SK-N-SH (cell line): ENCODE measurements around the gene ZMAT2. TPM values are rescaled to one million over a fixed set of nuclear protein-coding genes. Genes with fewer than 3 reads are reported as not detected.
A peak's percentile ranks its signal among the peaks of the same experiment; 100 is the strongest.

Experiments used
- CTCF ChIA-PET: fragments of 300-600, 350-600 bp; formaldehyde crosslinking; extraction: SDS; loops from one replicate; lab custom pipeline; 2021; lab: Yijun Ruan, JAX
- POLR2A ChIA-PET: fragments of 350-600 bp; sonication (Branson Sonifier 250); formaldehyde crosslinking; extraction: SDS; loops from one replicate; lab custom pipeline; 2020; ENCODE audit warnings: antibody characterized with exemption, inconsistent platforms; lab: Yijun Ruan, JAX
- DNase-seq: peaks from one replicate; pipeline ENCODE4 v3.0.0; 2012
- H2AFZ ChIP-seq: fragments of 200-600 bp; sonication (generic); 2 replicates; pipeline ENCODE4 v1.8.1; 2016; ENCODE audit warnings: antibody characterized with exemption, mild to moderate bottlenecking, low read depth
- H3F3A ChIP-seq: fragments of 200-600 bp; sonication (generic); replicated peaks from 2 replicates; pipeline ENCODE3; 2016; ENCODE audit warnings: antibody characterized with exemption, mild to moderate bottlenecking; ENCODE audit not compliant: insufficient read depth
- H3K27ac ChIP-seq, 2 experiments: fragments of 200-500 bp in 1 of 2; fragments of 200-600 bp in 1 of 2; sonication (Bioruptor generic) in 1 of 2; sonication (generic), shearing (Covaris generic) in 1 of 2; 2 replicates each; pipeline versions ENCODE4 v1.5.1 to v1.6.1; 2014 to 2016; ENCODE audit warnings: low read depth in 2 of 2, inconsistent platforms in 1 of 2, low read length in 1 of 2, mild to moderate bottlenecking in 1 of 2, mixed read lengths in 1 of 2
- H3K27me3 ChIP-seq: fragments of 200-600 bp; sonication (generic), shearing (Covaris generic); 2 replicates; pipeline ENCODE4 v1.6.1; 2016; ENCODE audit warnings: mixed run types; ENCODE audit not compliant: insufficient read depth
- H3K36me3 ChIP-seq, 2 experiments: fragments of 200-500 bp in 1 of 2; fragments of 200-600 bp in 1 of 2; sonication (Bioruptor generic) in 1 of 2; sonication (generic) in 1 of 2; replicated peaks in 1 of 2; 2 replicates each; pipeline versions ENCODE3 to v1.5.1; 2014 to 2016; ENCODE audit warnings: low read length in 1 of 2, mild to moderate bottlenecking in 1 of 2; ENCODE audit not compliant: insufficient read depth in 2 of 2, control insufficient read depth in 1 of 2
- H3K4me1 ChIP-seq, 2 experiments: fragments of 200-500 bp in 1 of 2; fragments of 200-600 bp in 1 of 2; sonication (Bioruptor generic) in 1 of 2; sonication (generic), shearing (Covaris generic) in 1 of 2; 2 replicates each; pipeline versions ENCODE4 v1.5.1 to v1.6.1; 2014 to 2016; ENCODE audit warnings: low read depth in 1 of 2, low read length in 1 of 2, mixed run types in 1 of 2; ENCODE audit not compliant: insufficient read depth in 2 of 2, control insufficient read depth in 1 of 2
- H3K4me2 ChIP-seq: fragments of 200-600 bp; sonication (generic), shearing (Covaris generic); 2 replicates; pipeline ENCODE4 v1.6.1; 2017; ENCODE audit warnings: mixed run types
- H3K4me3 ChIP-seq, 2 experiments: fragments of 200-500 bp in 1 of 2; fragments of 200-600 bp in 1 of 2; sonication (Bioruptor generic) in 1 of 2; sonication (generic), shearing (Covaris generic) in 1 of 2; 2 replicates each; pipeline versions ENCODE4 v1.5.1 to v1.8.1; 2014 to 2016; ENCODE audit warnings: low read depth in 2 of 2, inconsistent platforms in 1 of 2, low read length in 1 of 2, mild to moderate bottlenecking in 1 of 2, mixed read lengths in 1 of 2, moderate library complexity in 1 of 2
- H3K79me2 ChIP-seq: fragments of 200-600 bp; sonication (generic); 2 replicates; pipeline ENCODE4 v1.8.1; 2017; ENCODE audit warnings: mild to moderate bottlenecking; ENCODE audit not compliant: insufficient read depth
- H3K9ac ChIP-seq: fragments of 200-600 bp; sonication (generic); 2 replicates; pipeline ENCODE4 v1.6.1; 2017; ENCODE audit warnings: mixed run types
- H3K9me2 ChIP-seq: fragments of 200-600 bp; sonication (generic); 2 replicates; pipeline ENCODE4 v1.6.1; 2017; ENCODE audit warnings: mixed run types
- H3K9me3 ChIP-seq: fragments of 200-600 bp; sonication (generic); 2 replicates; pipeline ENCODE4 v1.6.1; 2017; ENCODE audit warnings: mixed run types, mild to moderate bottlenecking, moderate library complexity
- H4K20me1 ChIP-seq: fragments of 200-600 bp; sonication (generic); 2 replicates; pipeline ENCODE4 v1.6.1; 2017; ENCODE audit warnings: mild to moderate bottlenecking, mixed run types; ENCODE audit not compliant: insufficient read depth
- EZH2phosphoT487 ChIP-seq: fragments of 200-600 bp; sonication (generic); IDR thresholded peaks from 2 replicates; pipeline ENCODE4 v1.6.1; 2017; ENCODE audit warnings: low read depth, mixed run types, mild to moderate bottlenecking, antibody characterized with exemption, moderate library complexity, borderline replicate concordance
- FOXJ3 ChIP-seq: sonication (generic); formaldehyde crosslinking; IDR thresholded peaks from 2 replicates; pipeline ENCODE4 v1.5.1; 2020; ENCODE audit warnings: mild to moderate bottlenecking, missing genetic modification reagents
- FOXM1 ChIP-seq: IDR thresholded peaks from 2 replicates; pipeline ENCODE4 v1.4.0; 2012; ENCODE audit warnings: low read depth, mild to moderate bottlenecking
- GATA2 ChIP-seq: sonication (generic); formaldehyde crosslinking; IDR thresholded peaks from 2 replicates; pipeline ENCODE4 v1.5.0; 2020; ENCODE audit warnings: mild to moderate bottlenecking, missing genetic modification reagents
- JUND ChIP-seq: IDR thresholded peaks from 2 replicates; pipeline ENCODE4 v1.4.0; 2012
- MEF2A ChIP-seq: IDR thresholded peaks from 2 replicates; pipeline ENCODE4 v1.4.0; 2012; ENCODE audit warnings: low read depth, borderline replicate concordance
- NRF1 ChIP-seq: IDR thresholded peaks from 2 replicates; pipeline ENCODE4 v1.6.1; 2012; ENCODE audit warnings: low read depth, mild to moderate bottlenecking, low read length
- POLR2AphosphoS5 ChIP-seq: IDR thresholded peaks from 2 replicates; pipeline ENCODE4 v1.6.1; 2012; ENCODE audit warnings: low read depth, low read length
- RAD21 ChIP-seq: IDR thresholded peaks from 2 replicates; pipeline ENCODE4 v1.6.1; 2012; ENCODE audit warnings: mild to moderate bottlenecking, low read length
- SMC3 ChIP-seq: IDR thresholded peaks from 2 replicates; pipeline ENCODE4 v1.6.1; 2012; ENCODE audit warnings: low read depth, low read length, improper control_type of control experiment
- TAF1 ChIP-seq: IDR thresholded peaks from 2 replicates; pipeline ENCODE4 v1.6.1; 2012; ENCODE audit warnings: low read depth, mild to moderate bottlenecking, low read length, moderate library complexity, borderline replicate concordance
- whole genome bisulfite sequencing: methylation state at CpG from one replicate; pipeline ENCODE4 v1.1.6; 2017; ENCODE audit warnings: low lambda C conversion rate; 5-methylcytosine and 5-hydroxymethylcytosine counted together
- polyA plus RNA-seq, 3 experiments: library from polyadenylated mRNA; depleted of rRNA; stranded (reverse); fragments of >200 nt; gene quantifications; 2 replicates each; pipeline ENCODE4 v1.2.3, GENCODE V29; 2012
- TF ChIP-seq, protein P1 (sequence below): IDR thresholded peaks from 2 replicates; pipeline ENCODE4 v1.4.0; 2012; ENCODE audit warnings: low read depth, borderline replicate concordance
- TF ChIP-seq, protein P2 (sequence below): IDR thresholded peaks from 2 replicates; pipeline ENCODE4 v1.6.1; 2012; ENCODE audit warnings: mild to moderate bottlenecking, low read depth, low read length, moderate library complexity
- TF ChIP-seq, protein P3 (sequence below): fragments of 150-350 bp; IDR thresholded peaks from 2 replicates; pipeline ENCODE4 v1.6.1; 2017; ENCODE audit warnings: antibody characterized with exemption, low read length, low read depth, borderline replicate concordance
- TF ChIP-seq, protein P4 (sequence below): IDR thresholded peaks from 2 replicates; pipeline ENCODE4 v1.4.0; 2012; ENCODE audit warnings: low read depth, borderline replicate concordance

Gene ZMAT2
- polyA plus RNA-seq, 1 of the 3 experiments (the other 2 are of a cell fraction), result 30.9 TPM

DNA sequence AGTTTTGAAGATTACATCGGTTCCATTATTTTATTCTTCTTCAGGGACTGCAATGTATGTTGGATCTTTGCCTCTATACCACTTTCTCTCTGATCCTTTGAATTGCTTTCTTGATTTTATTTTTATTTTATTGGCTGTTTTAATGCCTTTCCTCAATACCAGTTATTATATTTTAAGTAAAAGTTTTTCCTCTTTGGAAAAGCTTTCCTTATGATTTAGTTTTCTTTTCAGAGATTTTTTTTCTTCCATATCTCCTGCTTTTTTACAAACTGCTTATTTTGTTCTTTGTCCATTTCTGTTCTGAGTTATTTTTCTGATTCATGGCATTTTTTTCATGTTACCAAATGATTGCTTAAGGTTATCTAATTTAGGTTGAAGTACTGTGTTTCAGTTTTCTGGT, 11.5 kb downstream of the ZMAT2 start:
- no peaks in the 10 kb centered on the region for H3K79me2 ChIP-seq
- ChIA-PET CTCF (interaction anchor here (1.6 to 1.9 kb wide), 2 partner anchors 339 to 360 kb away, joined by 3 to 4 read pairs; no protein-coding TSS in a partner anchor), POLR2A (no interaction called here)
- no peak for DNase-seq
- 0 out of 2 replicates have a peak overlapping the region, but pooled peaks have one; percentile 39 for H3K4me2 ChIP-seq
- H3F3A ChIP-seq, result peaks cover 20% of the 10 kb centered on the region
- peaks cover 5 to 7% of the 10 kb centered on the region in 2 experiments for H3K36me3 ChIP-seq
- 51% methylated on average over 1 of the region's 1 CpG for WGBS
- H3K27ac ChIP-seq, result no peak overlapping the region; a peak in 1 of 4 replicates
- no peaks in the 10 kb centered on the region for H3K27me3 ChIP-seq
- peaks cover 0 to 3% of the 10 kb centered on the region in 2 experiments; a peak in 1 of 4 replicates for H3K4me1 ChIP-seq
- no peaks in the 10 kb centered on the region for H4K20me1 ChIP-seq
- no peak overlapping the region for H2AFZ ChIP-seq
- no peaks in the 10 kb centered on the region for H3K9me3 ChIP-seq
- H3K9me2 ChIP-seq, result no peaks in the 10 kb centered on the region
- TF ChIP-seq JUND (no peak), TAF1 (no peak), FOXM1 (no peak), MEF2A (no peak), GATA2 (CRISPR knock-in tag) (no peak)
- TF ChIP-seq, protein P1, sequence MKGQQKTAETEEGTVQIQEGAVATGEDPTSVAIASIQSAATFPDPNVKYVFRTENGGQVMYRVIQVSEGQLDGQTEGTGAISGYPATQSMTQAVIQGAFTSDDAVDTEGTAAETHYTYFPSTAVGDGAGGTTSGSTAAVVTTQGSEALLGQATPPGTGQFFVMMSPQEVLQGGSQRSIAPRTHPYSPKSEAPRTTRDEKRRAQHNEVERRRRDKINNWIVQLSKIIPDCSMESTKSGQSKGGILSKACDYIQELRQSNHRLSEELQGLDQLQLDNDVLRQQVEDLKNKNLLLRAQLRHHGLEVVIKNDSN, result no peak
- TF ChIP-seq, protein P2, sequence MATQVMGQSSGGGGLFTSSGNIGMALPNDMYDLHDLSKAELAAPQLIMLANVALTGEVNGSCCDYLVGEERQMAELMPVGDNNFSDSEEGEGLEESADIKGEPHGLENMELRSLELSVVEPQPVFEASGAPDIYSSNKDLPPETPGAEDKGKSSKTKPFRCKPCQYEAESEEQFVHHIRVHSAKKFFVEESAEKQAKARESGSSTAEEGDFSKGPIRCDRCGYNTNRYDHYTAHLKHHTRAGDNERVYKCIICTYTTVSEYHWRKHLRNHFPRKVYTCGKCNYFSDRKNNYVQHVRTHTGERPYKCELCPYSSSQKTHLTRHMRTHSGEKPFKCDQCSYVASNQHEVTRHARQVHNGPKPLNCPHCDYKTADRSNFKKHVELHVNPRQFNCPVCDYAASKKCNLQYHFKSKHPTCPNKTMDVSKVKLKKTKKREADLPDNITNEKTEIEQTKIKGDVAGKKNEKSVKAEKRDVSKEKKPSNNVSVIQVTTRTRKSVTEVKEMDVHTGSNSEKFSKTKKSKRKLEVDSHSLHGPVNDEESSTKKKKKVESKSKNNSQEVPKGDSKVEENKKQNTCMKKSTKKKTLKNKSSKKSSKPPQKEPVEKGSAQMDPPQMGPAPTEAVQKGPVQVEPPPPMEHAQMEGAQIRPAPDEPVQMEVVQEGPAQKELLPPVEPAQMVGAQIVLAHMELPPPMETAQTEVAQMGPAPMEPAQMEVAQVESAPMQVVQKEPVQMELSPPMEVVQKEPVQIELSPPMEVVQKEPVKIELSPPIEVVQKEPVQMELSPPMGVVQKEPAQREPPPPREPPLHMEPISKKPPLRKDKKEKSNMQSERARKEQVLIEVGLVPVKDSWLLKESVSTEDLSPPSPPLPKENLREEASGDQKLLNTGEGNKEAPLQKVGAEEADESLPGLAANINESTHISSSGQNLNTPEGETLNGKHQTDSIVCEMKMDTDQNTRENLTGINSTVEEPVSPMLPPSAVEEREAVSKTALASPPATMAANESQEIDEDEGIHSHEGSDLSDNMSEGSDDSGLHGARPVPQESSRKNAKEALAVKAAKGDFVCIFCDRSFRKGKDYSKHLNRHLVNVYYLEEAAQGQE, result no peak
- TF ChIP-seq, protein P3, sequence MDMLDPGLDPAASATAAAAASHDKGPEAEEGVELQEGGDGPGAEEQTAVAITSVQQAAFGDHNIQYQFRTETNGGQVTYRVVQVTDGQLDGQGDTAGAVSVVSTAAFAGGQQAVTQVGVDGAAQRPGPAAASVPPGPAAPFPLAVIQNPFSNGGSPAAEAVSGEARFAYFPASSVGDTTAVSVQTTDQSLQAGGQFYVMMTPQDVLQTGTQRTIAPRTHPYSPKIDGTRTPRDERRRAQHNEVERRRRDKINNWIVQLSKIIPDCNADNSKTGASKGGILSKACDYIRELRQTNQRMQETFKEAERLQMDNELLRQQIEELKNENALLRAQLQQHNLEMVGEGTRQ, result no peak
- no peak overlapping the region for H3K9ac ChIP-seq
- H3K4me3 ChIP-seq, result no peak overlapping the region

DNA sequence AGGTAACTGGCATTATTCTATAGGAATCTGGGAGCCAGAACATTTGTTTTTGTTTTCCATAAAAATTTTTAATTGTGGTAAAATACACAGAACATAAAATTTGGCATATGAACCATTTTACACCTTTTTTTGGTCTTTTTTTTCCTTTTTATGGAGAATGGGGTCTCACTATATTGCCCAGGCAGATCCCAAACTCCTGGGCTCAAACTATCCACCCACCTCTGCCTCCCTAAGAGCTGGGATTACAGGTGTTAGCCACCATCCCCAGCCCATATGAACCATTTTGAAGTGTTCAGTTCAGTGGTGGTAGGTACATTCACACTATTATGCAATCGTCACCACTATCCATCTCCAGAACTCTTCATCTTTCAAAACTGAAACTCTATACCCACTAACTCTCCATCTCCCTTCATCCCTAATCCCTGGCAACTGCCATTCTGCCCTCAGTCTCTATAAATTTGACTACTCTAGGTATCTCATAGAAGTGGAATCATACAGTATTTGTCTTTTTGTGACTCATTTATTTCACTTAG, 13.4 kb downstream of the ZMAT2 start:
- H3K4me2 ChIP-seq, result no peak overlapping the region
- H3K79me2 ChIP-seq, result no peaks in the 10 kb centered on the region
- no peak overlapping the region for H3K9ac ChIP-seq
- TF ChIP-seq GATA2 (CRISPR knock-in tag) (no peak), JUND (no peak), SMC3 (no peak), RAD21 (no peak), POLR2AphosphoS5 (no peak), EZH2phosphoT487 (no peak), NRF1 (no peak), FOXM1 (no peak), FOXJ3 (no peak)
- TF ChIP-seq, protein P2, result no peak
- TF ChIP-seq, protein P4, sequence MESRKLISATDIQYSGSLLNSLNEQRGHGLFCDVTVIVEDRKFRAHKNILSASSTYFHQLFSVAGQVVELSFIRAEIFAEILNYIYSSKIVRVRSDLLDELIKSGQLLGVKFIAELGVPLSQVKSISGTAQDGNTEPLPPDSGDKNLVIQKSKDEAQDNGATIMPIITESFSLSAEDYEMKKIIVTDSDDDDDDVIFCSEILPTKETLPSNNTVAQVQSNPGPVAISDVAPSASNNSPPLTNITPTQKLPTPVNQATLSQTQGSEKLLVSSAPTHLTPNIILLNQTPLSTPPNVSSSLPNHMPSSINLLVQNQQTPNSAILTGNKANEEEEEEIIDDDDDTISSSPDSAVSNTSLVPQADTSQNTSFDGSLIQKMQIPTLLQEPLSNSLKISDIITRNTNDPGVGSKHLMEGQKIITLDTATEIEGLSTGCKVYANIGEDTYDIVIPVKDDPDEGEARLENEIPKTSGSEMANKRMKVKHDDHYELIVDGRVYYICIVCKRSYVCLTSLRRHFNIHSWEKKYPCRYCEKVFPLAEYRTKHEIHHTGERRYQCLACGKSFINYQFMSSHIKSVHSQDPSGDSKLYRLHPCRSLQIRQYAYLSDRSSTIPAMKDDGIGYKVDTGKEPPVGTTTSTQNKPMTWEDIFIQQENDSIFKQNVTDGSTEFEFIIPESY, result no peak
- TF ChIP-seq, all 33 proteins: peak for 0
- Histone ChIP-seq H3K9me3 (no peaks in the 10 kb centered on the region), H4K20me1 (no peaks in the 10 kb centered on the region), H3K9me2 (no peaks in the 10 kb centered on the region), H2AFZ (no peak overlapping the region), H3K4me3 (no peak overlapping the region), H3K4me1 (peaks cover 0 to 3% of the 10 kb centered on the region in 2 experiments; a peak in 1 of 4 replicates), H3K27ac (no peak overlapping the region), H3K36me3 (no peaks in the 10 kb centered on the region), H3K27me3 (no peaks in the 10 kb centered on the region), H3F3A (peaks cover 16% of the 10 kb centered on the region)
- WGBS, result 86% methylated on average over 1 of the region's 1 CpG
- ChIA-PET CTCF (no interaction called here), POLR2A (no interaction called here)
- no peak for DNase-seq
